ENCODE data around the gene NAA11. TPM values are rescaled to one million over a fixed set of nuclear protein-coding genes. Genes with fewer than 3 reads are reported as not detected.
A peak's percentile ranks its signal among the peaks of the same experiment; 100 is the strongest.

The NAA11 gene
- total RNA-seq, 2 donors from 2014 or later, result not detected

GRCh38 chr4:79334341-79334740, 8.5 kb upstream of the NAA11 start:
- Mint-ChIP-seq H3K27me3 (no peaks in the 10 kb centered on the region), H3K4me3 (no peak overlapping the region), H3K4me1 (ENCODE audit: low read depth in 2 of 2) (no peaks in the 10 kb centered on the region), H3K27ac (no peak overlapping the region), H3K36me3 (no peaks in the 10 kb centered on the region), H3K9me3 (peaks cover 4% of the 10 kb centered on the region)
- DNase-seq (ENCODE audit: low spot score) (no peak), ATAC-seq (no peak)

GRCh38 chr4:79331126-79331876, 5.4 kb upstream of the NAA11 start:
- Mint-ChIP-seq H3K27me3 (no peaks in the 10 kb centered on the region), H3K9me3 (peaks cover 4% of the 10 kb centered on the region), H3K4me1 (ENCODE audit: low read depth in 2 of 2) (no peaks in the 10 kb centered on the region), H3K4me3 (no peak overlapping the region), H3K27ac (no peak overlapping the region), H3K36me3 (no peaks in the 10 kb centered on the region)
- DNase-seq (ENCODE audit: low spot score) (no peak), ATAC-seq (no peak)

- no peak overlapping the region for H3K4me3 Mint-ChIP-seq
- H3K4me1 Mint-ChIP-seq (ENCODE audit: low read depth in 2 of 2), result no peaks in the 10 kb centered on the region
- H3K27me3 Mint-ChIP-seq, result no peaks in the 10 kb centered on the region
- peaks cover 4% of the 10 kb centered on the region for H3K9me3 Mint-ChIP-seq
- no peak for ATAC-seq
- no peak for DNase-seq (ENCODE audit: low spot score)
- H3K36me3 Mint-ChIP-seq, result no peaks in the 10 kb centered on the region
- no peak overlapping the region for H3K27ac Mint-ChIP-seq
These were observed 4.9 kb upstream of the NAA11 start for GRCh38 chr4:79330720-79331119.

- no peaks in the 10 kb centered on the region for H3K9me3 Mint-ChIP-seq
- ATAC-seq (no peak), DNase-seq (ENCODE audit: low spot score) (no peak)
- H3K4me1 Mint-ChIP-seq (ENCODE audit: low read depth in 2 of 2), result no peaks in the 10 kb centered on the region
- no peak overlapping the region for H3K4me3 Mint-ChIP-seq
- no peaks in the 10 kb centered on the region for H3K27me3 Mint-ChIP-seq
- H3K27ac Mint-ChIP-seq, result no peak overlapping the region
- H3K36me3 Mint-ChIP-seq, result no peaks in the 10 kb centered on the region
These were observed 425 bp downstream of the NAA11 start for GRCh38 chr4:79325436-79325835.

GRCh38 chr4:79319975-79320374, 5.9 kb downstream of the NAA11 start:
- no peak for ATAC-seq
- no peak for DNase-seq (ENCODE audit: low spot score)
- H3K27me3 Mint-ChIP-seq, result no peaks in the 10 kb centered on the region
- H3K36me3 Mint-ChIP-seq, result no peaks in the 10 kb centered on the region
- H3K9me3 Mint-ChIP-seq, result peaks cover 4% of the 10 kb centered on the region
- H3K27ac Mint-ChIP-seq, result no peak overlapping the region
- H3K4me1 Mint-ChIP-seq (ENCODE audit: low read depth in 2 of 2), result no peaks in the 10 kb centered on the region
- H3K4me3 Mint-ChIP-seq, result no peak overlapping the region

GRCh38 chr4:79317711-79318110, 8.2 kb downstream of the NAA11 start:
- Mint-ChIP-seq H3K4me3 (no peak overlapping the region), H3K9me3 (peaks cover 4% of the 10 kb centered on the region), H3K27me3 (no peaks in the 10 kb centered on the region), H3K27ac (no peak overlapping the region), H3K4me1 (ENCODE audit: low read depth in 2 of 2) (no peaks in the 10 kb centered on the region), H3K36me3 (no peaks in the 10 kb centered on the region)
- ATAC-seq (no peak), DNase-seq (ENCODE audit: low spot score) (no peak)

- Mint-ChIP-seq H3K27me3 (no peaks in the 10 kb centered on the region), H3K27ac (no peak overlapping the region), H3K9me3 (peaks cover 4% of the 10 kb centered on the region), H3K4me3 (no peak overlapping the region), H3K36me3 (no peaks in the 10 kb centered on the region), H3K4me1 (ENCODE audit: low read depth in 2 of 2) (no peaks in the 10 kb centered on the region)
- DNase-seq (ENCODE audit: low spot score) (no peak), ATAC-seq (no peak)
These were observed 10.0 kb downstream of the NAA11 start for GRCh38 chr4:79315891-79316290.

GRCh38 chr4:79311279-79311678, 14.6 kb downstream of the NAA11 start:
- Mint-ChIP-seq H3K9me3 (peaks cover 4% of the 10 kb centered on the region), H3K4me3 (no peak overlapping the region), H3K36me3 (no peaks in the 10 kb centered on the region), H3K27ac (no peak overlapping the region), H3K4me1 (ENCODE audit: low read depth in 2 of 2) (no peaks in the 10 kb centered on the region), H3K27me3 (no peaks in the 10 kb centered on the region)
- no peak for ATAC-seq
- no peak for DNase-seq (ENCODE audit: low spot score)

GRCh38 chr4:79308971-79309370, 16.9 kb downstream of the NAA11 start:
- Mint-ChIP-seq H3K9me3 (no peaks in the 10 kb centered on the region), H3K4me3 (no peak overlapping the region), H3K27me3 (no peaks in the 10 kb centered on the region), H3K27ac (no peak overlapping the region), H3K36me3 (no peaks in the 10 kb centered on the region), H3K4me1 (ENCODE audit: low read depth in 2 of 2) (no peaks in the 10 kb centered on the region)
- no peak for DNase-seq (ENCODE audit: low spot score)
- ATAC-seq, result no peak

- no peak for ATAC-seq
- H3K27me3 Mint-ChIP-seq, result no peaks in the 10 kb centered on the region
- no peaks in the 10 kb centered on the region for H3K4me1 Mint-ChIP-seq (ENCODE audit: low read depth in 2 of 2)
- no peak for DNase-seq (ENCODE audit: low spot score)
- no peaks in the 10 kb centered on the region for H3K36me3 Mint-ChIP-seq
- no peak overlapping the region for H3K27ac Mint-ChIP-seq
- H3K4me3 Mint-ChIP-seq, result no peak overlapping the region
- no peaks in the 10 kb centered on the region for H3K9me3 Mint-ChIP-seq
These were observed 17.7 kb downstream of the NAA11 start for GRCh38 chr4:79308137-79308536.

GRCh38 chr4:79306795-79307194, 19.1 kb downstream of the NAA11 start:
- ATAC-seq, result no peak
- no peaks in the 10 kb centered on the region for H3K27me3 Mint-ChIP-seq

GRCh38 chr4:79300280-79300679, 25.6 kb downstream of the NAA11 start:
- DNase-seq (ENCODE audit: low spot score) (no peak), ATAC-seq (no peak)
- Mint-ChIP-seq H3K27me3 (no peaks in the 10 kb centered on the region), H3K36me3 (no peaks in the 10 kb centered on the region), H3K9me3 (no peaks in the 10 kb centered on the region), H3K4me3 (no peak overlapping the region), H3K27ac (no peak overlapping the region), H3K4me1 (ENCODE audit: low read depth in 2 of 2) (no peaks in the 10 kb centered on the region)

More at GRCh38 chr4:79306795-79307194, 19.1 kb downstream of the NAA11 start:
- Mint-ChIP-seq H3K9me3 (no peaks in the 10 kb centered on the region), H3K4me1 (ENCODE audit: low read depth in 2 of 2) (no peaks in the 10 kb centered on the region), H3K27ac (no peak overlapping the region), H3K4me3 (no peak overlapping the region), H3K36me3 (no peaks in the 10 kb centered on the region)
- no peak for DNase-seq (ENCODE audit: low spot score)

- no peak overlapping the region for H3K4me3 Mint-ChIP-seq
- H3K9me3 Mint-ChIP-seq, result no peaks in the 10 kb centered on the region
- H3K4me1 Mint-ChIP-seq (ENCODE audit: low read depth in 2 of 2), result no peaks in the 10 kb centered on the region
- no peak overlapping the region for H3K27ac Mint-ChIP-seq
- no peaks in the 10 kb centered on the region for H3K36me3 Mint-ChIP-seq
- no peaks in the 10 kb centered on the region for H3K27me3 Mint-ChIP-seq
- DNase-seq (ENCODE audit: low spot score), result no peak
- peak in 1 of 2 donors; percentile 40 for ATAC-seq
These were observed 27.4 kb downstream of the NAA11 start for GRCh38 chr4:79298484-79298883.

GRCh38 chr4:79298027-79298426, 27.8 kb downstream of the NAA11 start:
- H3K4me1 Mint-ChIP-seq (ENCODE audit: low read depth in 2 of 2), result no peaks in the 10 kb centered on the region
- H3K36me3 Mint-ChIP-seq, result no peaks in the 10 kb centered on the region
- no peak for DNase-seq (ENCODE audit: low spot score)
- no peaks in the 10 kb centered on the region for H3K9me3 Mint-ChIP-seq
- no peaks in the 10 kb centered on the region for H3K27me3 Mint-ChIP-seq
- ATAC-seq, result no peak
- H3K27ac Mint-ChIP-seq, result no peak overlapping the region
- H3K4me3 Mint-ChIP-seq, result no peak overlapping the region

- Mint-ChIP-seq H3K4me3 (no peak overlapping the region), H3K4me1 (ENCODE audit: low read depth in 2 of 2) (no peaks in the 10 kb centered on the region), H3K9me3 (no peaks in the 10 kb centered on the region), H3K27ac (no peak overlapping the region), H3K36me3 (no peaks in the 10 kb centered on the region), H3K27me3 (no peaks in the 10 kb centered on the region)
- DNase-seq (ENCODE audit: low spot score) (no peak), ATAC-seq (no peak)
These were observed 28.4 kb downstream of the NAA11 start for GRCh38 chr4:79297479-79297878.

Measured in natural killer cell treated with Interleukin-12 subunit alpha and Interleukin-12 subunit beta and Interleukin-15 and Interleukin-18, amount 100 ng/mL, for 72 hours (primary cell).